Stimulated activated CD4-positive, alpha-beta T cell treated with anti-CD3 and anti-CD28 coated beads, TNF-alpha, amount 100 ng/mL, for 1 hour (primary cell): ENCODE data around the gene NRCAM.

ENCODE experiments used
- DNase-seq, 3 donors: peaks; one replicate each; pipeline ENCODE4 v3.0.0-alpha.2; 2020; ENCODE audit warnings: low read depth in 3 of 3, low spot score in 1 of 3

Gene NRCAM

GRCh38 chr7:108102671-108103312, 353.4 kb downstream of the NRCAM start:
- DNase-seq = no peak

DNA sequence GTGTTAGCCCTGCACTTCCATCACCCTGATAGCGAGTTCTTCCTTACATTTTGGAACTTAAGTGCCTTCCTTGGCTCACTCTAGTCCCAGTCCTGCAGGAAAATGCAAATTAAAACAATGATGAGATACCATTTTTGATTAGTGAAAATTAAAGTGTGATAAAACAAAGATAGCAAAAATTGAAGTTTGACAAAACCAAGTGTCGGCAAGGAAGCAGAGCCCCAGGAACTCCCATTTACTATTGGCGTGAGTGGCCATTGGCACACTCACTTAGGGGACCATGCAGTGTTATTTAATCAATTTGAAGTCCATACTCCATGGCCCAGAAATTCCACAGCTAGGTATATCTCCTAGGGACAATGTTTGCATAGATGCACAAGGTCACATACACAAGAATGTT, 354.5 kb downstream of the NRCAM start:
- no peak for DNase-seq

- no peak for DNase-seq
Measured at GRCh38 chr7:108099713-108100112, 356.5 kb downstream of the NRCAM start.

DNA sequence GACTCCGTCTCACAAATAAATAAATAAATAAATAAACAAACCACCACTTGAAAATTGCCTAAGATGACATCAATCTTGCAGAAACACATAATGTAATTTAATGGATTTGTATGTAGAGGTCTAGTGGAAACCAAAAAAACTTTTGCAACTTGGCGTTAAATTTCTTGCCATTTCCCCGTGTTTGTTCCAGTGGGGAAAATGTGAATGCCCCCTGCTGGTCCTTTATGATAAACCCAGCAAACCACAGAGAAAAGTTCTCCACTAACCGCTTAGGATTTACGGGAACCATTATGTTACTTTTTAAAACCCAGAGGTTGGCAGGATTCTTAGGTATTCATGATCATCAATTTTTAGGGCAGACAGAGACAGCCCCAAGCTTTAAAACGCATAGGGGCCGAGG, 358.5 kb downstream of the NRCAM start:
- DNase-seq = no peak
